A204.1 (cell line): ENCODE results near the gene CTSS.
"Not testable (repeated sequence)": the region's sequence is repeated elsewhere in the genome, so short reads cannot be mapped to it uniquely, and the experiment has no call there.

Source experiments
- FAIRE-seq: peaks from 2 replicates; lab custom pipeline; 2012; peaks lifted over from hg19 to GRCh38; lab: Jason Lieb, UNC

The CTSS gene

GRCh38 chr1:150775276-150775675, 9.7 kb upstream of the CTSS start:
- FAIRE-seq: no peak

GRCh38 chr1:150772326-150772725, 6.7 kb upstream of the CTSS start:
- FAIRE-seq: no peak

- FAIRE-seq: not testable (repeated sequence)
These were observed 2.1 kb upstream of the CTSS start for GRCh38 chr1:150767704-150768103.

- not testable (repeated sequence) for FAIRE-seq
These were observed 361 bp upstream of the CTSS start for GRCh38 chr1:150765977-150766301.

GRCh38 chr1:150764617-150765101, 919 bp downstream of the CTSS start:
- no peak for FAIRE-seq

GRCh38 chr1:150763018-150763417, 2.6 kb downstream of the CTSS start:
- FAIRE-seq: no peak

- FAIRE-seq: no peak
These were observed 3.0 kb downstream of the CTSS start for GRCh38 chr1:150762552-150762951.

GRCh38 chr1:150761801-150762200, 3.8 kb downstream of the CTSS start:
- no peak for FAIRE-seq

GRCh38 chr1:150760013-150760412, 5.6 kb downstream of the CTSS start:
- FAIRE-seq: no peak

GRCh38 chr1:150753416-150753815, 12.2 kb downstream of the CTSS start:
- FAIRE-seq: no peak

GRCh38 chr1:150751443-150751842, 14.1 kb downstream of the CTSS start:
- FAIRE-seq: no peak

- FAIRE-seq: no peak
These were observed 15.8 kb downstream of the CTSS start for GRCh38 chr1:150749720-150750311.

GRCh38 chr1:150748878-150749719, 16.5 kb downstream of the CTSS start:
- FAIRE-seq: no peak

GRCh38 chr1:150730130-150730721, 35.4 kb downstream of the CTSS start:
- no peak for FAIRE-seq

GRCh38 chr1:150724336-150724735, 41.2 kb downstream of the CTSS start:
- FAIRE-seq: no peak

- no peak for FAIRE-seq
These were observed 44.9 kb downstream of the CTSS start, which contains the start of gene HORMAD1 for GRCh38 chr1:150720703-150721102. Gene HORMAD1 (minus strand): TSS chr1:150720895. CDS start chr1:150719505, 1,390 bp downstream.

GRCh38 chr1:150720098-150720497, 45.5 kb downstream of the CTSS start:
- no peak for FAIRE-seq

- FAIRE-seq: no peak
These were observed 47.2 kb downstream of the CTSS start for GRCh38 chr1:150718225-150718891.

- FAIRE-seq: not testable (repeated sequence)
These were observed 56.5 kb downstream of the CTSS start for GRCh38 chr1:150709031-150709430.

GRCh38 chr1:150708595-150708994, 57.0 kb downstream of the CTSS start:
- no peak for FAIRE-seq

GRCh38 chr1:150706091-150706490, 59.5 kb downstream of the CTSS start:
- no peak for FAIRE-seq

GRCh38 chr1:150703427-150703826, 62.2 kb downstream of the CTSS start:
- FAIRE-seq: no peak
